Measurements from ENCODE around the gene ROM1. TPM values are rescaled to one million over a fixed set of nuclear protein-coding genes. Genes with fewer than 3 reads are reported as not detected.

Gene ROM1
- total and polyA plus RNA-seq, 8 donors: 0.29 to 13.0 (median 4.6) TPM; not detected in 1

DNA sequence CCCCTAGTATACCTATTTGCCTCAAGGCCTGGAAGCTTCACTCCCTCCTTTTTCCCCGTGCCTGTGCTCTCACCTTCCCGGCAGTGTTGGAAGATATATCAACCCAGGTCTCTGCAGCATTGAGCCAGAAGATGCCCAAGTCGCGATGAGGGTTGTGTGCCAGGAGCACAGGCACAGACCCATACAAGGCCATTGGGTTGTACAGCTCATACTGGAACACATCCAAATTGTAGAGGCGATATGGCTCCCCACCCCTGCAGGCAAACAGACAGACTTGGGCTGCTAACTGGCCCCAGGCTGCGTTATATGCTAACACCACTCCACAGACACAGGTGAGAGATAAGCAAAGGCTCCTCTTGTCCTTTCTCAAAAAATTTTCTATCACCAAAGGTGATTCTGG, 19.4 kb downstream of the ROM1 start:
- H3K4me3 ChIP-seq: no peak overlapping the region
- WGBS, 5 donors: 46 to 69% (median 53%) methylated on average over 6 of the region's 6 CpGs
- peak overlapping the region in 1 of 5 donors; percentile 7 for H3K27ac ChIP-seq
- peaks cover 6 to 12% (median 10%) of the 10 kb centered on the region in 4 donors for H3K4me1 ChIP-seq
- no peak for TF ChIP-seq EP300 (IDR thresholded peaks at IDR 0.05)
- TF ChIP-seq POLR2AphosphoS5 (IDR thresholded peaks at IDR 0.05): no peak
- TF ChIP-seq, protein P1, sequence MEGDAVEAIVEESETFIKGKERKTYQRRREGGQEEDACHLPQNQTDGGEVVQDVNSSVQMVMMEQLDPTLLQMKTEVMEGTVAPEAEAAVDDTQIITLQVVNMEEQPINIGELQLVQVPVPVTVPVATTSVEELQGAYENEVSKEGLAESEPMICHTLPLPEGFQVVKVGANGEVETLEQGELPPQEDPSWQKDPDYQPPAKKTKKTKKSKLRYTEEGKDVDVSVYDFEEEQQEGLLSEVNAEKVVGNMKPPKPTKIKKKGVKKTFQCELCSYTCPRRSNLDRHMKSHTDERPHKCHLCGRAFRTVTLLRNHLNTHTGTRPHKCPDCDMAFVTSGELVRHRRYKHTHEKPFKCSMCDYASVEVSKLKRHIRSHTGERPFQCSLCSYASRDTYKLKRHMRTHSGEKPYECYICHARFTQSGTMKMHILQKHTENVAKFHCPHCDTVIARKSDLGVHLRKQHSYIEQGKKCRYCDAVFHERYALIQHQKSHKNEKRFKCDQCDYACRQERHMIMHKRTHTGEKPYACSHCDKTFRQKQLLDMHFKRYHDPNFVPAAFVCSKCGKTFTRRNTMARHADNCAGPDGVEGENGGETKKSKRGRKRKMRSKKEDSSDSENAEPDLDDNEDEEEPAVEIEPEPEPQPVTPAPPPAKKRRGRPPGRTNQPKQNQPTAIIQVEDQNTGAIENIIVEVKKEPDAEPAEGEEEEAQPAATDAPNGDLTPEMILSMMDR (IDR thresholded peaks at IDR 0.05): no peak
- no peak for TF ChIP-seq POLR2A (IDR thresholded peaks at IDR 0.05)
- DNase-seq: no peak
- H3K27me3 ChIP-seq: no peaks in the 10 kb centered on the region
- intact Hi-C loops (cut with DNase I; ENCODE audit: low total_unique reads): no loop called here
- no peaks in the 10 kb centered on the region for H3K9me3 ChIP-seq
- peaks cover 74 to 100% (median 100%) of the 10 kb centered on the region in 4 donors for H3K36me3 ChIP-seq

DNA sequence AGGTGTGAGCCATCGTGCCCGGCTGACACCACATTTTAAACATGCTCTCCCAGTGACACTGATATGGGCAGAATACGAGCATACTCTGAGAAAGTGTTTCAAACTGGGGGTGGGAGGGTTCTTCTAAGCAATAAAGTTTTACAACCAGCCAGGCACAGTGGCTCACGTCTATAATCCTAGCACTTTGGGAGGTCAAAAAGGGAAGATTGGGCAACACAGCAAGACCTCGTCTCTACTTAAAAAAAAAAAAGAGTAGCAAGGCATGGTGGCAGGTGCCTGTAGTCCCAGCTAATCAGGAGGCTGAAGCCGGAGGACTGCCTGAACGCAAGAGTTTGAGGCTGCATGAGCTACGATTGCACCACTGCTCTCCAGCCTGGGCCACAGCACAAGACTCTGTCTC, 31.2 kb downstream of the ROM1 start:
- H3K4me1 ChIP-seq: peaks cover 20 to 49% (median 35%) of the 10 kb centered on the region in 4 donors
- no peaks in the 10 kb centered on the region for H3K9me3 ChIP-seq
- no peak for DNase-seq
- intact Hi-C loops (cut with DNase I; ENCODE audit: low total_unique reads): no loop called here
- no peaks in the 10 kb centered on the region for H3K27me3 ChIP-seq
- TF ChIP-seq, protein P1 (IDR thresholded peaks at IDR 0.05): no peak
- TF ChIP-seq POLR2A (IDR thresholded peaks at IDR 0.05): no peak
- no peak for TF ChIP-seq POLR2AphosphoS5 (IDR thresholded peaks at IDR 0.05)
- TF ChIP-seq EP300 (IDR thresholded peaks at IDR 0.05): no peak
- peaks cover 35 to 57% (median 53%) of the 10 kb centered on the region in 4 donors for H3K36me3 ChIP-seq
- peak overlapping the region in 1 of 4 donors; percentile 98 for H3K4me3 ChIP-seq
- WGBS, 5 donors: 81 to 91% (median 87%) methylated on average over 8 of the region's 8 CpGs
- H3K27ac ChIP-seq: peak overlapping the region in 1 of 5 donors; percentile 22

DNA sequence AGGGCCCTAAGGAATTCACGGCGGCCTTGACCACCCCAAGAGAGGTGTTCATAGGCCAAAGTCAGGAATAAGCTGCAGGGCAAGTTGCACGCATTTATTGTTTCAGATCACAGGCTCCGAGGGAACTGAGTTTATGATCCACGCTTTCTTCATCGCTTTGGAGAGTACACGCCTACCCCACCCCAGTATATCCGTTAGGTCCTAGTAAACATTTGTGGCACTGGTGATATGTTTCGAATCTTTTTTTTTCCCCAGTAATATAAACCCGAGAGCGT, 32.6 kb downstream of the ROM1 start:
- Histone ChIP-seq H3K27ac (peak overlapping the region; percentile 89 to 94 (median 92)), H3K4me3 (peak overlapping the region; percentile 68 to 98 (median 84)), H3K27me3 (no peaks in the 10 kb centered on the region), H3K36me3 (peaks cover 40 to 62% (median 55%) of the 10 kb centered on the region in 4 donors), H3K4me1 (peaks cover 20 to 51% (median 35%) of the 10 kb centered on the region in 4 donors), H3K9me3 (no peaks in the 10 kb centered on the region)
- intact Hi-C loops (cut with DNase I; ENCODE audit: low total_unique reads): no loop called here
- WGBS, 5 donors: 9 to 13% (median 12%) methylated on average over 11 of the region's 11 CpGs
- DNase-seq: no peak
- TF ChIP-seq POLR2A (IDR thresholded peaks at IDR 0.05) (no peak), EP300 (IDR thresholded peaks at IDR 0.05) (no peak), POLR2AphosphoS5 (IDR thresholded peaks at IDR 0.05) (no peak)
- TF ChIP-seq, protein P1 (IDR thresholded peaks at IDR 0.05): no peak

DNA sequence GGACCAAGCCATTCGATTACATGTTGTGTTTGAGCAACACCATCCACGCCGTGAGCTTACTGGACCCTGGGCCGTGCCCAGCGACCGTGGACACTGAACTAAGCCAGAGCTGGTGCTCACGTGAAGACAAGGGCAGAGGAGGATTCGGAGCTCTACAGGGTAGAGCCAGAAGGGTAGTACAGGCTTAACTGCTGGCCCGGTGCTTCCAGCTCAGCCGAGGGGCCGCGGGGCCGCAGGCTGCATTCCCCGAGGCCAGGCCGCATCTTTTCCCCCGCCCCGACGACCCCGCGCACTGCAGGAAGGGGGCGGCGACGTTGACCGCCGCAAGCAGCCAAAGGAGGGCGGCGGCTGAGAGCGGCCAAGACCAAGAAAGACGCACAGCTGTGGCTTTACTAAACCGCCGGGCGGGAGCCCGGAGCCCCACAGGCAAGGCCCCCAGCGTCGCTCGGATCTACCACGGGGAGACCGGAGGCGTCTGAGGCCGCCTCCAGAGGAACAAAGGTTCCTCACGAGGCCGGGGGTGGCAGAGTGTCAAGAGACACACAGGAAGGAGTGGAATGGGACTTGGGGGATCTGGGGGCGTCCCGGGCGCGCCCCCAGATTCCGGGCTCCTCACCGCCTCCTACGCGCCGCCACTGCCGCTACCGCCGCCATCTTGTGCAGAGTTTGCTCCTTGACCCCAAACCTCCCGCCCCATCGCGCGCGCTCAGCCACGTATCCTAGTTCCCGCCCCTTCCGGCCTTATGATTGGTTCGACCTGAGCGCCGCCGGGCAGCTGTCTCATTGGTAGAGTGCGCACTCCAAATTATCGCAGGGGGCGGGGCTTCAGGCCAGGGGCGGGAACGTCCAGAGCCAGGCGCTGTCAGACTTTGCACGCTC, 33.1 kb downstream of the ROM1 start, which contains the start of gene GANAB:
GANAB (minus strand) TSS at position 668 of the 879 bp plus-strand sequence; CDS start at position 654, 14 bp downstream.
- 0% methylated on average over 40 to 73 of the region's 73 CpGs for WGBS, 5 donors
- H3K36me3 ChIP-seq: peaks cover 40 to 62% (median 55%) of the 10 kb centered on the region in 4 donors
- DNase-seq: peak; percentile 99 to 100
- peaks cover 21 to 52% (median 39%) of the 10 kb centered on the region in 4 donors for H3K4me1 ChIP-seq
- H3K9me3 ChIP-seq: no peaks in the 10 kb centered on the region
- H3K4me3 ChIP-seq: peak within 1 kb of the TSS; percentile 68 to 98 (median 84)
- intact Hi-C loops (cut with DNase I; ENCODE audit: low total_unique reads): no loop called here
- no peaks in the 10 kb centered on the region for H3K27me3 ChIP-seq
- H3K27ac ChIP-seq: peak within 1 kb of the TSS; percentile 89 to 94 (median 92)
- TF ChIP-seq POLR2A (IDR thresholded peaks at IDR 0.05) (peak in 2 of 4 donors; percentile 36 to 62), EP300 (IDR thresholded peaks at IDR 0.05) (no peak), POLR2AphosphoS5 (IDR thresholded peaks at IDR 0.05) (peak; percentile 85 to 94 (median 87))
- TF ChIP-seq, protein P1 (IDR thresholded peaks at IDR 0.05): no peak

All from stomach (tissue), 9 donors.